GM19023 (cell line): Measurements from ENCODE around the gene CCM2.
"Not testable (repeated sequence)": the region's sequence is repeated elsewhere in the genome, so short reads cannot be mapped to it uniquely, and the experiment has no call there.

Source experiments
- ATAC-seq: cut with Tn5 transposase; IDR thresholded peaks from one replicate; pipeline ENCODE4 v1.9.1; 2021; ENCODE audit warnings: mild to moderate bottlenecking, moderate library complexity; ENCODE audit not compliant: unreplicated experiment

CCM2 gene

DNA sequence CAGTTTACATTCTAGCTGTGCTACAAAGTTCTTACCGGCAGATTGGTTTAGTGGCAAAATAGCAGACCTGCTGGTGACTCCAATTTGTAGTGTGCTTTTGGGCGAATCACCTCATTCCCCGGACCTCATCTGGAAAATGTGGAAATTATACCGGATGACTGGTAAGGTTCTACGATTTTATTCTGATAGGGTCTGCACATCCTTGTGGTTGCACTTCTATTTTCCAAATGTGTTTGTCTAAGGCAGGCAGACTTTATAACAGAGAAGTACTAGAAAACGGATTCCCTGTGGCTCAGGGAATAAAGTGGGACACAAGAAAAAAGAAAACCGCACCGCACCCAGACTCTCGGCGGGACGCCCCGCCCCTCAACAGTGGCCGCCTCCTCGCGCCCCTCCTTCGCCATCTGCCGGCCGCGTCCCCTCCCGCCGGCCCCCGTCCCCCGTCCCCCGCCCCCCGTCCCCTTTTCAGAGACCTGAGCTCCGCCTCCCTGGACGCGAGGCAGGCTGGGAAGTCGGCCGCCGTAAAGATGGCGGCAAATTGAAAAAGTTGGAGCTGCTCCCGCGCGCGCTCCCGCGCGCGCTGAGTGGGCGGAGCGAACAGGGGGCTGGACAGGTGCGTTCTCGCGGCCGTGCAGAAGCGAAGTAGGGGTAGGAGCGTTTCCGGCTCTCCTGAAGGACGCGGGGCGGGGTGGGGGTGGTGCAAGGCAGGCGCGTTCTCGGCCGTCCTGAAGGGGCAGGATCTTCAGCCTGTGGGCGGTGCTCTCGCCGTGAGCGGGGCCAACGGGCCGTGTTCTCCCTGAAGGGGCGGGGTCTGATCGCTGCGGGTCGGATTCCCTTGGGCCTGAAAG, 532 bp upstream of the CCM2 start:
- ATAC-seq = peak; percentile 70

DNA sequence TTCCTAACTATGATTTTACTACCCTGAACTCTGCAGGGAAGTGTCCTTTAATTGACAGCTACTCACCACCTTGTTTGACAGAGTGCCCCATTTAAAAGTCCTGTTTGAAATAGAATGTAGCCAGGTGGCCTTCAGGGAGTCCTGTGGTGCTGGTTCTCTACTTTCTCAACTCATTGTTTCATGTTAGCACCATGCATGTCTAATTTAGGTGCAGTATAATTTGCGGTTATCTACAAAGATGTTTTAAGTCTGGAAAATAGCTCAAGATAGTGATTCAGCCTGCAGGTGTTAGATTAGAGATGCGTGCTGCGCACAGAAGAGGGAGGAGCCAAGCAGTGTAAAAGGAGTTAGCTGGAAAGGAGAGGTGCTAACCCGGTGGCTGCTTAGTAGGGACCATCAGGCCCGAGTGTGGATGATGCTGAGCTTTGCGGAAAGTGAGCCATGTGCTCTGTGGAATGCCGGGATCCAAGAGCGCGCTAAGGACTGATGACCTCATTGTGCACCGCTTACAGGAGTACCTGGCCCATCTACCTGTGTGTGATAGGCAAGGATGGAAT, 1.2 kb downstream of the CCM2 start:
- ATAC-seq = peak; percentile 27

DNA sequence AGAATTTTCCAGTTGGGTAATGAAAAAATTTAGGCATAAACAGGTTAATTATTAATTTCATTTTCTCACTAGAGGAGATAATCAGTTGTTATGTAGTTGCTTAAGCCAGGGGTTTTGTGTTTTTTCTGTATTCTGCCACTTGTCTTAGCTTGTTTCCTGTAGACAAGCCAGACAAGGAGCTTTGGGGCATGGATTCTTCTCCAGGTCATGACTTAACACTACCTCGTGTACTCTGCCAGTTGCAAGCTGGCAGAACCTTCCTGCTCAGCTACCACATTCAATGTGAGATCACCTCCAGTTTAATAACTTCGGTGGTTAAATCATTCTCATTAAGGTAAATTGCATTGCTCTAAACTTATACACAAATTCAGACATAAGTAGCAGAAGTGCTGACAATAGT, 1.8 kb downstream of the CCM2 start:
- no peak for ATAC-seq

DNA sequence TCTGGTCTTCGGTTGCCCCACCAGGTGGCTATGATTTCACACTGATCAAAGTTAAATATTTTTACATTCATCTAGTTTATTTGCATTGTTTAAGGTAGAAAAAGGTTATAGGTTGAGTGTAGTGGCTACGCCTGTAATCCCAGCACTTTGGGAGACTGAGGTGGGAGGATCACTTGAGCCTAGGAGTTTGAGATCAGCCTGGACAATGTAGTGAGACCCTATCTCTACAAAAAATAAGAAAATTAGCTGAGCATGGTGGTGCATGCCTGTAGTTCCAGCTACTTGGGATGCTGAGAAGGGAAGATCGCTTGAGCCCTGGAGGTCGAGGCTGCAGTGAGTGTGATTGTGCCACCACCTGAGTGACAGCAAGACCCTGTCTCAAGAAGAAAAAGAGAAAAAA, 3.8 kb downstream of the CCM2 start:
- ATAC-seq = no peak

DNA sequence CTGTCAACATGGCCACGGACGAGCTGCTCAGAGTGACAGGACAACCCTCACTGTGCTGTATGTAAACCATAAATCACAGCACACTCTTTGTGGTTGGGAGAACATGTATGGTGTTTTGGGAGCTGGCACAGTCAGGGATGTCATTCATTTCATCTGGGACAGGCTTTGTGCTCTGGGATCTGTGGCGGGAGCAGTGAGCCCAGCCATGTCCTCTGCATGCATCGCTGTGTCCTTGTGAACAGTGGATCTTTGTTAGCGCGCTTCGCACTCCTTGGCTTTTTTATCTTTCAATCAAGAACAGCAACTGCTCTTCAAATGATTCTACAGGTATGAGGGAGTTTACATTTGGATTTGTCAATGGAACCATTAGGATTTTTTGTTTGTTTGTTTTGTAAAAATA, 7.1 kb downstream of the CCM2 start:
- no peak for ATAC-seq

DNA sequence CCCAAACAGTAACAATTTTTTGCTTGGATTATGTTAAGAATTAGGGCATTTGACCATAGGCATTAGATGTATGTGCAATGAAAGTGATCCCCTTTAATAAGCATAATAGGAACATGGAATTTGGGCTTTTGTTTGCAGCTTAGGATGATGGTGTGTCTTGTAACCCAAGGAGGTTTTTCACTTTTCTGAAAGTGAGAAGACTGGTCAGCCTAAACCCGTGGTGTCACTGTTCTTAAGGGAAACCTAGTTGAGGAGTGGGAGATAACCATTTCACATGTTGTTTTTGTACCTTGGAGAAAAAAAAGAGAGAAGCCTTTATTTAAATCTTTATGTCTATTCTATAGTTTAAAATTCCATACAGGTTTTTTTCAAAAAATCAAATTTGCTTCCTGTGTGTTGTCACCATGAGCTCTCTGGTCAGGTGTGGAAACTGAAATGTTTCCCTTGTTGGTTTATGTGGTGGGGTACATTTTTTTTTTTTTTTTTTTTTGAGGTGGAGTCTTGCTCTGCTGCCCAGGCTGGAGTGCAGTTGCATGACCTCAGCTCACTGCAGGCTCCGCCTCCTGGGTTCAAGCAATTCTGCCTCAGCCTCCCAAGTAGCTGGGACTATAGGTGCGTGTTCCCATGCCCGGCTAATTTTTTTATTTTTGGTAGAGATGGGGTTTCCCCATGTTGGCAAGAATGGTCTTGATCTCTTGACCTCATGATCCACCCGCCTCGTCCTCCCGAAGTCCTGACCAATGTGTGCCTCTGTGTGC, 7.7 kb downstream of the CCM2 start:
- peak; percentile 84 for ATAC-seq

DNA sequence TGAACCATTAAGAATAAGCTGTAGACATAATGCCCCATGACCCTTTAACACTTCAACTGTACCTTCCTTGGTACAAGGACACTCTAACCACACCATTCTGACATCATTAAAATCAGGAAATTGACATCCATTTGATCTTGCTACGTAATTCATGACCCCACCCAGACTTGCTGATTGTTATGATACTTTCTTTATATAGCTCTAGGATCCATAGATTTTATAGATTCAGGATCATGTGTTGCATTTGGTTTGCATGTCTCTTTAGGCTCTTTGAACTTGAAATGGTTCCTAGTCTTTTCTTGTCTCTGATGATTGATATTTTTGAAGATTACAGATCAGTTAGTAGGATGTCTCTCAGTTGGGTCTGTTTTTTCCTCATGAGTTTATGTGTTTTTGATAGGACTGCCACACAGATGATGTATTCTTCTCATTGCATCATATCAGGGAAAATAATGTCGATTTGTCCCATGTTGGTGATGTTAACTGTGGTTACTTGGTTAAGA, 13.5 kb downstream of the CCM2 start:
- ATAC-seq = no peak

DNA sequence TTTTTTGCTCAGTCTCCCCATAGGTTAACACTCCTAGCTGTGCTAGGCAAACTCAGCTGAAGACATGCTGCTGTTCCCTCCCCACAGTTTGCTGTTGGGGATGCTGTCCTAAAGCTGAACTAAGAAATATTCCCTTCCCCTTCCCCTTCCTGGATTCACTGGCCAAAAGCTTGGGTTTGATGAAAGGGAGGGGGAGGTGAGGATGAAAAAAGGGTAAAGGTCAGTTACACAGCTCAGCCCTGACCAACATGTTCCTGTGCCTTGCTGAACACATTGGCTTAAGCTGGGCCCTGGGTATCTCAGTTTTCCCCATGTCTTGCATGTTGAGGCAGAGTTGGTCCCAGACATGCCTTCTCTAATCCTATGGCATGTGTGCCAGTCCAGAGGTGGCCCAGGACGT, 15.3 kb downstream of the CCM2 start:
- ATAC-seq = no peak

DNA sequence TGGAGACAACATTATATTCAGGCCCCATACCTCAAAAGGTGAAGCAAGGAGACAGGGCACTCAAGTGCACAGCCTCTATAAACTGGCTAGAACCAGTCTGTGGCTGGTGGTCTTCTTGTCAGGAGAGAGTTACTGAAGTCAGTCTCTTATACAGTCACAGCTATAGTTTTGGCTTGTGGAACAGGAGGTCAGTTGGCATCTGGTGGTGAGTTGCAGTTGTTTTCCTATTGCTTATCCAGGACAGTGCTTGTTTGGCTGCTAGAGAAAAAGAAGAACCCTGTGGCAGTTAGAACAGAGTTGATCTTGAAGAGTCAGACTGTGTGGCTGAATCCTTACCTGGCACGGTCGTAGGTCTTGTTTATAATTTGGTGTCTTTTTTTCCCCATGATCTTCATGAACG, 17.3 kb downstream of the CCM2 start:
- ATAC-seq = no peak

DNA sequence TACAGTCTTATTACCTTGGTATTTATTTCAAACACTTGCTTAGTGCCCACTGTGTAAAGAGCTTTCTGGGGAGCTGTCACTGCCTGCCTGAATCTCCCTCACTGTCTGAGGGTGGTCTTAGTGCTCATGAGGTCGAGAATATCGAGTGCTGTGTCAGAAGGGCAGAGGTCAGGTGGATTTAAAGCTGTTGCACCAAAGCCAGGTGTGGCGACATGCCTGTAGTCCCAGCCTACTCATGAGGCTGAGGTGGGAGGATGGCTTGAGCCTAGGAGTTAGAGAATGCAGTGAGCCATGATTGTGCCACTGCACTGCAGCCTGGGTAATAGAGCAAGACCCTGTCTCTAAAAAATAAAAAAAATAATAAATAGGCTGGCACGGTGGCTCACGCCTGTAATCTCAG, 20.9 kb downstream of the CCM2 start:
- ATAC-seq = no peak

DNA sequence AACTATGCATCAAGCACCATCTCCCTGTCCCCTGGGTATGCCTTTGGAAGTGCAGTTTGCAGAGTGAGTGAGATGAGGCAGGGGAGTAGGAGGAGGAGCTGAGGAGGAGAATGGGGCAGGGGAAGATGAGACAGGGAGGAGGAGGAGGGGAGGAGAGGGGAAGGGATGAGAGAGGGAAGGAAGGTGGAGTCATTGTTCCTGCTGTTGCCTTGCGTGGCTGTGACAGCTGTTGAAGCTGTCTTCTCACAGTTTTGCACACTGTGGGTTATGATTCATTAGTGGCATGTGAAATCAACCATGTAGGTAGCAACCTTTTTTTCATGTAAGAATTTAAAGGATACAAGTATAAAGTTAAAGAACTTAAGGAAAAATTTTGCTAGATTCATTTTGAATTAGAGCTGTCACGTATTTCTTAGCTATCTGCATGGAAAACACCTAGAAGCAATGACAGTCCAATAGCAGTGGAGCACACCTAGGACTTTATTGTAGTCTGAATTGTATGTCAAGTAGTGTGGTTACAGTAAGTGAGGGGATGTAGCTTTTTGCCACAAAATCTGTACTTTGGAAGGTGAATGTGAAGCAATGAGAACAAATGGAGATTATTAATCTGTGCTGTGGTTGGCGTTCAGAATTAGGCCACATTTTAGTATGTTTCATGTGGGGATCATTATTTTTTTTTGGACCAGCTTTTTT, 21.7 kb downstream of the CCM2 start:
- ATAC-seq = peak; percentile 85

DNA sequence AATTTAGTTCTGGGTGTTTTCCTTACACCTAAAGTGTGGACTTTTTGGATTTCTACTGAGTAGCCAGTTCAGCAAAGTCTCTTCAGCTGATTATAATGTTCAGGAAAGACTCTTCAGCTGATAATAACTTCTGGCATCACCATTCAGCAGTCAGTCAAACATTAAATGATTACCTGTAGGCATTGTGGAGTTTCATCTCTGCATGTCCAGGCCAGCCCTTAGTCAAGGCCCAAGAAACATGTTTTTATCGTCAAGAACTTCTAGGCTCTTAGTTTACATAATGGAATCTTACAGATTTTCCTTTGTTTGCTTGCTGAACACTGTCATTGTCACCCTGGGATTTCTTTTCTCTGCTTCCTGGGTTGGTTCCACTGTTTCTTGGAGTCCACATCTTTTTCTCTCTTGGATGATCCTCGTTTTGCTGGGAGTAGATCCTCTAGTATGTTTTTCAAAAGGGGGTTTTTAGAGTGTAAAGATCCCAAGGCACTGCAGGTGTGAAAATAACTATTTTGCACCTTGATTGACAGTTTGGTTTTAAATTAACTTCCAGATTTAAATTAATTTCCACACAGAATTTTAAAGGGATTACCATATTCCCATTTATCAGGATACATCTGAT, 24.2 kb downstream of the CCM2 start:
- ATAC-seq = no peak

DNA sequence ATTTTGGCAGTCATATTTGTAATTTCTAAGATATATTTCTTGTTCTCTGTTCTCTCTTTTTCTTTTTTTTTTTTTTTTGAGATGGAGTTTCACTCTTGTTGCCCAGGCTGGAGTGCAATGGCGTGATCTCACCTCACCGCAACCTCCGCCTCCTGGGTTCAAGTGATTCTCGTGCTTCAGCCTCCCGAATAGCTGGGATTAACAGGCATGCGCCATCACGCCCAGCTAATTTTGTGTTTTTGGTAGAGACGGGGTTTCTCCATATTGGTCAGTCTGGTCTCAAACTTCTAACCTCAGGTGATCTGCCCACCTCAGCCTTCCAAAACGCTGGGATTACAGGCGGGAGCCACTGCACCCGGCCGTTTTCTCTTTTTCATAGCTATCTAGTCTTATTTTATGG, 25.5 kb downstream of the CCM2 start:
- not testable (repeated sequence) for ATAC-seq

DNA sequence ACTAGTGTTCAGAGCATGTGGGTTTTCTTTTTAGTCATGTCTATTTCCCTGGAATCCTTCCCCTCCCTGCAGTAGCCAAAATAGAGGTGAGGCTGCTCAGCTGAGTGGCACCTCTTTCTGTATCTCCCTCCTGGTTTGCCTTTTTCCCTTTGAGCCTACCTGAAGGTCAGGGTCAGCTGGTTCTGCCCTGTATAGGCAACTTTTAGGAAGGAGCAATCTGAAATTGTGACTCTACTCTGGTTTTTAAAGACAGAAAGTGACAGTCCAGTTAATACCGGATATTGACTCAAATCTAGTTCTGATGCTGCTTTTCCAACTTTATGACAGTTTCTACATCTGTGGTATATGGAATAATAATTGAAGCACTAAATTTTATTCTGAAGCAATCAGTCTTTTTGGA, 26.0 kb downstream of the CCM2 start:
- ATAC-seq = no peak

DNA sequence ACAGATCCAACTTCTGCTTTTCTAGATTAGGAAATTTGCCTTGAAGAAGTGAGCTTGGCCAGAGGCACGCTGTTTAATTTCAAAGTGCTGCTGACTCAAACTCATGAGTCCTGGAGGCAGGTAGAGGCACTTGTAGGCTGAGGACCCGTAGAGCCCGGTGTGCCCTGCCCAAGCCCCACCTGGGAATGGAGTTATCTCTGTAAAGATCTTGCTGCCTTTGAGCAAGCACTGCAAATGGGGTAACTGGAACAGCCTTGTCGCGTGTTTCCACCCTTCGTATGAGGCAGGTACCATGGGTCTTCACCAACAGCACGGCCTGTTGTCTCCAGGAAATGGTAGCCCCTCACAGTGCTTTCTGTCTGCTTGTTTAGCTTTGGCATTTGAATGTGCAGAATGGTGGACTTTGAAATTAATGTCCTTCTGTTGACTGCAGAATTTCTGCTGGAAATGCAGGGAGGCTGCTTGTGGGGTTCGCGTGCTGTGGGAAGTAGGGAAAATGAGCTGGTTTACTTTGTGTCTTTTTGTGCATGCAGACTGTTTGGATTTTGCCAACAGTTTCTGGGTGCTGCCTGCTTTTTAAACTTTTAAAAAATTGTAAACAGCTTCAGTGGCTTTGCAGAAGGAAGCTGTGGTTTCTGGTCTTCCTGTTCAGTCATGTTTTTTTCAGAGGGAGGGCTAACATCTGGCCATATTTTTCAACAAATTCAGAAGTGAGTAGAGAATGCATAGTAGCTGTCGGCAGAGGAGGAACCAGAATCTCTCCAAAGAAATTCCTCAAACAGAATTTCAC, 27.2 kb downstream of the CCM2 start:
- no peak for ATAC-seq

DNA sequence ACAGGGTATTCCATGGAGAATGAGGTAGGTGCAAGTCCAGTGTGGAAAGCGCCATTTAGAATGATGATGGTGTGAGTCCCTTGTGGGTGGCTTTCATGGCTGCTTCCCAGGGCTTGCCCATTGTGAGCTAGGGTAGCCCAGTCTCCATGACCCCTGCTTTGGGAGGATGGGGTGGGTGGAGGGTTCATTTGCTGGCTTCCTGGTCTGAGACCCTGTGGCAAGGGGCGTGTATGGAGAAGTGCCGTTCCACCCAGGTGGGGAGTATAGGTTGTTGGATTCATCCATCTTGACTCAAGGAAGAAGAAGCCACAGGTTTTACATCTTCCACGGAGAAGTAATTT, 27.7 kb downstream of the CCM2 start:
- ATAC-seq = no peak

DNA sequence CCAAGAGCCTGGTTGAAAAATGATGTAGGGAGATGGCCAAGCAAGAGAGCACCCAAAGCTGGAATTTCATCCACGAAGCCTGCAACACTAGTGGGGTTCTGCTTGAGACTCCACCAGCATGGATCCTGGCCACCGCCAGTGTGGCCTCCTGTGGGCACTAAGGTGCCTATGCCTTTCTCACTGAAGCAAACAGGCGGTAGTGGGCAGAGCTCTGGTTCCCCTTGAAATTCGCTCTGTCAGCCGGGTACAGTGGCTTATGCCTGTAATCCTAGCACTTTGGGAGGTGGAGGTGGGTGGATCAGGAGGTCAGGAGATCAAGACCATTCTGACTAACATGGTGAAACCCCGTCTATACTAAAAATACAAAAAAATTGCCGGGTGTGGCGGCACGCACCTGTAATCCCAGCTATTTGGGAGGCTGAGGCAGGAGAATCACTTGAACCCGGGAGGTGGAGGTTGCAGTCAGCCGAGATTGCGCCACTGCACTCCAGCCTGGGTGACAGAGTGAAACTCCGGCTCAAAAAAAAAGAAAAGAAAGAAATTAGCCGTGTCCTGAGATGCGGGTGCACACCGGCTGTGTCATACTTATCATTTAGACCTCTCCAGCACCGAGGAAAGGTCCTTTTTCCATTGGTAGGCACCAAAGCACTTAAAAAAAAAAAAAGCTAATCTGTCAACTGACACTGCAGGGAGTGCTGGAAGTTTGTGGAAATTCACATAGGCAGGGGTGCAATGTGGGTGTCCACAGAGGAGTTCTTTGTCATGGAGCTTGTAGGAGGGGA, 28.3 kb downstream of the CCM2 start:
- ATAC-seq = no peak

DNA sequence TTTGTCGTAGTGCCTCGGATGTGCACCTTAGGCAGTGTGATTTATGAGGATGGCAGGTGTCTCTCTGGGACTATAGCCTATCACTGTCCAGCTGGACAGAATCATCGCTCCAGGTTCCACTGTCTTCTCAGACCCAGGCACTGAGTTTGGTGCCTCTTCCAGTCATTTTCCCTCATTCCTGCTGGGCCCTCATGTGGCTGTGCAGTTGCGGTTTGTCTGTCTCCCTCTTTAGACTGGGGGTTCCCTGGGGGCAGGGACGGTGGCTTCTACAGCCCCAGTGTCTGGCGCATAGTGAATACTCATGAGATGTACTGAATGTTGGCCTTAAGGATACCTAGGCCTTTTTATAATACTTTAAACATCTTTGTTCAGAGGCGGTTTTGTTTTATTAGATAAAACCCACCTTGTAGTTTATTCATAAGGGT, 28.9 kb downstream of the CCM2 start:
- no peak for ATAC-seq

DNA sequence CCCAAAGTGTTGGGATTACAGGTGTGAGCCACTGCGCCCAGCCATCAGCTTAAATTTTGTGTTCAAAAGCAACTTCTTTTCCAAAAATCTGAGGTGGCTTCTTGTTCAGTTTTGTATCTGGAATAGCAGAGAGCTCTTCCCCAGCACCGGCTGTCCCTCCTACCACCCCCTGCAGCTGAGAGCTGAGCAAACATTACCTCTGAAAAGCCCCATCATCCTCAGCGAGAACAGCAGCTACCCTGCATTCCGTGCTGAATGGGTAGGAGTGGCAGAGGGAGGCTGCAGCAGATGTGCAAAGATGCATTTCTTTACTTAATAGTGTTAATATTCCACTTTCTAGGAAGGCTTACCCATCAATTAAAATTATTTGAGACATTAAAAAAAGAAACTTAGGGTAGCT, 31.8 kb downstream of the CCM2 start:
- ATAC-seq = no peak
